ENCODE results near the gene YIF1B.

DNA sequence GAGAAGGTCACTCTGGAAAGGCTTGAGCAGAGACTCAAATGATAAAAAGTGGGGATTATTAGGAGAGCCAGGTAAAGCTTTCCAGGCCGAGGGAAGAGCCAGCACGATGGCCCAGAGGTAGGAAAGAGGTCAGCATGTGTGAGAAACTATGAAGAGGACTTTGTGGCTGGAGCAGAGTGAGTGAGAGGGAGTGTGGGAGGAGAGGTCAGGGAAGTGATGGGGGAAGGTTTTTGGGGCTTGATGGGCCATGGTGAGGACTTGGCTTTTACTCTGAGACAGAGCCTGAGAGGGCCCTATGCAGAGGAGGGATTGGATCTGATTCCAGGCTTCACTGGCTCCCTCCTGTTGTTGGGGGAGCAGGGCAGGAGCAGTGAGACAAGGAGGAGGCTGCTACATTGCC is 25.2 kb upstream of the YIF1B start:
- TF ChIP-seq, protein P1, sequence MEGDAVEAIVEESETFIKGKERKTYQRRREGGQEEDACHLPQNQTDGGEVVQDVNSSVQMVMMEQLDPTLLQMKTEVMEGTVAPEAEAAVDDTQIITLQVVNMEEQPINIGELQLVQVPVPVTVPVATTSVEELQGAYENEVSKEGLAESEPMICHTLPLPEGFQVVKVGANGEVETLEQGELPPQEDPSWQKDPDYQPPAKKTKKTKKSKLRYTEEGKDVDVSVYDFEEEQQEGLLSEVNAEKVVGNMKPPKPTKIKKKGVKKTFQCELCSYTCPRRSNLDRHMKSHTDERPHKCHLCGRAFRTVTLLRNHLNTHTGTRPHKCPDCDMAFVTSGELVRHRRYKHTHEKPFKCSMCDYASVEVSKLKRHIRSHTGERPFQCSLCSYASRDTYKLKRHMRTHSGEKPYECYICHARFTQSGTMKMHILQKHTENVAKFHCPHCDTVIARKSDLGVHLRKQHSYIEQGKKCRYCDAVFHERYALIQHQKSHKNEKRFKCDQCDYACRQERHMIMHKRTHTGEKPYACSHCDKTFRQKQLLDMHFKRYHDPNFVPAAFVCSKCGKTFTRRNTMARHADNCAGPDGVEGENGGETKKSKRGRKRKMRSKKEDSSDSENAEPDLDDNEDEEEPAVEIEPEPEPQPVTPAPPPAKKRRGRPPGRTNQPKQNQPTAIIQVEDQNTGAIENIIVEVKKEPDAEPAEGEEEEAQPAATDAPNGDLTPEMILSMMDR (IDR thresholded peaks at IDR 0.05): no peak
- no peak for TF ChIP-seq POLR2A (IDR thresholded peaks at IDR 0.05)

Data from testis (tissue), 2 donors.